ENCODE results near the gene POLR2L.

GRCh38 chr11:832529-833113 is 9.7 kb downstream of the POLR2L start, which contains the start of gene CD151:
- no peak for TF ChIP-seq CTCF (IDR thresholded peaks at IDR 0.05)
- no peak; the same call in 1 of the 2 replicates for TF ChIP-seq POLR2AphosphoS5 (IDR thresholded peaks at IDR 0.05; ENCODE audit: low read depth, low read length)
- no peak for TF ChIP-seq SIN3A (IDR thresholded peaks at IDR 0.05; ENCODE audit: borderline replicate concordance, low read depth, low read length)
- TF ChIP-seq TCF12 (IDR thresholded peaks at IDR 0.05): no peak
- no peak for TF ChIP-seq RAD21 (IDR thresholded peaks at IDR 0.05; ENCODE audit: low read length)

All from SK-N-SH (cell line).